NCI-H1092 (cell line): ENCODE measurements around the gene FFAR2.

Experiments used
- DNase-seq: peaks from one replicate; lab custom pipeline; 2025; lab: John Stamatoyannopoulos, UW

The FFAR2 gene

GRCh38 chr19:35425682-35426081 lies 22.4 kb upstream of the FFAR2 start:
- no peak for DNase-seq

GRCh38 chr19:35427187-35427586 lies 20.9 kb upstream of the FFAR2 start:
- DNase-seq, result no peak

GRCh38 chr19:35429698-35430408 lies 18.2 kb upstream of the FFAR2 start:
- DNase-seq, result no peak

GRCh38 chr19:35430409-35431144 lies 17.5 kb upstream of the FFAR2 start:
- no peak for DNase-seq

- DNase-seq, result no peak
Measured at GRCh38 chr19:35431145-35431807, 16.8 kb upstream of the FFAR2 start.

- DNase-seq, result no peak
Measured at GRCh38 chr19:35432911-35433310, 15.1 kb upstream of the FFAR2 start.

GRCh38 chr19:35433448-35433847 lies 14.6 kb upstream of the FFAR2 start:
- no peak for DNase-seq

GRCh38 chr19:35435896-35436295 lies 12.2 kb upstream of the FFAR2 start:
- no peak for DNase-seq

- no peak for DNase-seq
Measured at GRCh38 chr19:35436477-35437405, 11.3 kb upstream of the FFAR2 start.

- no peak for DNase-seq
Measured at GRCh38 chr19:35437406-35437951, 10.6 kb upstream of the FFAR2 start.

- no peak for DNase-seq
Measured at GRCh38 chr19:35438096-35438495, 10.0 kb upstream of the FFAR2 start.

- no peak for DNase-seq
Measured at GRCh38 chr19:35438527-35438926, 9.5 kb upstream of the FFAR2 start.

- no peak for DNase-seq
Measured at GRCh38 chr19:35439921-35440320, 8.1 kb upstream of the FFAR2 start.

GRCh38 chr19:35442091-35442490 lies 6.0 kb upstream of the FFAR2 start:
- no peak for DNase-seq

GRCh38 chr19:35444735-35445134 lies 3.3 kb upstream of the FFAR2 start:
- DNase-seq, result no peak

- no peak for DNase-seq
Measured at GRCh38 chr19:35445826-35446593, 2.0 kb upstream of the FFAR2 start.

GRCh38 chr19:35449359-35450043 lies 1.4 kb downstream of the FFAR2 start:
- DNase-seq, result no peak

- no peak for DNase-seq
Measured at GRCh38 chr19:35451338-35452096, 3.5 kb downstream of the FFAR2 start.

GRCh38 chr19:35454663-35455062 lies 6.6 kb downstream of the FFAR2 start:
- DNase-seq, result no peak
